ENCODE measurements around the gene KCNT1. TPM values are rescaled to one million over a fixed set of nuclear protein-coding genes. Genes with fewer than 3 reads are reported as not detected.

KCNT1 gene
- total RNA-seq: under 0.01 and 0.09 TPM in 2 replicates

GRCh38 chr9:135701959-135702721, at the start of gene KCNT1:
Gene KCNT1, plus strand, starts transcription at chr9:135702185. Its CDS starts 74 bp downstream, at chr9:135702259.

GRCh38 chr9:135662758-135663450, 39.1 kb upstream of the KCNT1 start, which contains the start of gene LCN9:
Gene LCN9, plus strand, starts transcription at chr9:135663309. Its CDS starts 13 bp downstream, at chr9:135663322.

GRCh38 chr9:135699440-135699839, 2.5 kb upstream of the KCNT1 start, which contains the start of gene SOHLH1:
Gene SOHLH1, minus strand, starts transcription at chr9:135699481. Its CDS starts 14 bp downstream, at chr9:135699467.

Other genes with a start within 250 kb of the KCNT1 start
- gene PPP1R26, start 222.4 kb upstream of the KCNT1 start, total RNA-seq: 14.8 and 19.1 TPM in 2 replicates
- 18.9 and 20.5 TPM in 2 replicates for gene MRPS2, start 201.5 kb upstream of the KCNT1 start, total RNA-seq
- 0.66 TPM in 1 of 2 replicates, not detected in the other for gene LCN1, start 180.7 kb upstream of the KCNT1 start, total RNA-seq
- gene OBP2A, start 156.1 kb upstream of the KCNT1 start, total RNA-seq: not detected in 2 replicates
- not detected in 2 replicates for gene PAEP, start 140.4 kb upstream of the KCNT1 start, total RNA-seq
- gene GLT6D1, start 62.6 kb upstream of the KCNT1 start, total RNA-seq: not detected in 2 replicates
- gene LCN9, start 38.9 kb upstream of the KCNT1 start, total RNA-seq: not detected in 2 replicates
- gene SOHLH1, start 2.7 kb upstream of the KCNT1 start, total RNA-seq: 0.09 TPM in 1 of 2 replicates, not detected in the other
- 21.6 and 25.2 TPM in 2 replicates for gene CAMSAP1, start 205.4 kb downstream of the KCNT1 start, total RNA-seq